Fibroblast of pulmonary artery (primary cell): ENCODE data around the gene STATH.
"Not testable (repeated sequence)": the region's sequence is repeated elsewhere in the genome, so short reads cannot be mapped to it uniquely, and the experiment has no call there.

Experiments
- DNase-seq: peaks from one replicate; pipeline ENCODE4 v3.0.0-alpha.2; 2010; ENCODE audit warnings: low read depth
- H3K4me3 ChIP-seq: replicated peaks from 2 replicates; pipeline ENCODE4 v1.5.1; 2011; ENCODE audit warnings: low read depth, mild to moderate bottlenecking, control low read depth, low read length, moderate library complexity
- TF ChIP-seq, protein P1 (sequence below): IDR thresholded peaks from 2 replicates; pipeline ENCODE4 v1.5.1; 2011; ENCODE audit warnings: mild to moderate bottlenecking, control low read depth, low read length, inconsistent platforms; ENCODE audit errors: missing control alignments

Gene STATH

DNA sequence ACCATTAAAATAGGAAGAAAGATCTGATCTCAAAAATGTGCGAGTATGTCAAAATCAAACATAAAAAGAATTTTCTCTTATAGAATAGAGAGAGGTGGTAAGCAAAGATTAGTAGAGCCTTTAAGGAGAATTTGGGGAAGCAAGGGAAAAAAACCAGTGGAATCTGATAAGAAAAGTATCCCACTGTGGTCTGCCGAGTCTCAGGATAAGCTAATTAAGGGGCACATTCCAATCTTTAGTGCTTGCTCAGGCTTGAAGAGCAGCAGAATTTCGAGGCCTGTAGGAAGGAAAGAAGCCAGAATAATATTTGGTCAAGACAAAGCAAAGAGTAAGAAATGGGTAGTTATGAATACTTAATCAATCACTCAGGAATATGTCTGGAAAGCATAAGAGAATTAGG lies 13.0 kb downstream of the STATH start:
- TF ChIP-seq, protein P1, sequence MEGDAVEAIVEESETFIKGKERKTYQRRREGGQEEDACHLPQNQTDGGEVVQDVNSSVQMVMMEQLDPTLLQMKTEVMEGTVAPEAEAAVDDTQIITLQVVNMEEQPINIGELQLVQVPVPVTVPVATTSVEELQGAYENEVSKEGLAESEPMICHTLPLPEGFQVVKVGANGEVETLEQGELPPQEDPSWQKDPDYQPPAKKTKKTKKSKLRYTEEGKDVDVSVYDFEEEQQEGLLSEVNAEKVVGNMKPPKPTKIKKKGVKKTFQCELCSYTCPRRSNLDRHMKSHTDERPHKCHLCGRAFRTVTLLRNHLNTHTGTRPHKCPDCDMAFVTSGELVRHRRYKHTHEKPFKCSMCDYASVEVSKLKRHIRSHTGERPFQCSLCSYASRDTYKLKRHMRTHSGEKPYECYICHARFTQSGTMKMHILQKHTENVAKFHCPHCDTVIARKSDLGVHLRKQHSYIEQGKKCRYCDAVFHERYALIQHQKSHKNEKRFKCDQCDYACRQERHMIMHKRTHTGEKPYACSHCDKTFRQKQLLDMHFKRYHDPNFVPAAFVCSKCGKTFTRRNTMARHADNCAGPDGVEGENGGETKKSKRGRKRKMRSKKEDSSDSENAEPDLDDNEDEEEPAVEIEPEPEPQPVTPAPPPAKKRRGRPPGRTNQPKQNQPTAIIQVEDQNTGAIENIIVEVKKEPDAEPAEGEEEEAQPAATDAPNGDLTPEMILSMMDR: no peak
- DNase-seq: no peak
- H3K4me3 ChIP-seq: no peak overlapping the region

DNA sequence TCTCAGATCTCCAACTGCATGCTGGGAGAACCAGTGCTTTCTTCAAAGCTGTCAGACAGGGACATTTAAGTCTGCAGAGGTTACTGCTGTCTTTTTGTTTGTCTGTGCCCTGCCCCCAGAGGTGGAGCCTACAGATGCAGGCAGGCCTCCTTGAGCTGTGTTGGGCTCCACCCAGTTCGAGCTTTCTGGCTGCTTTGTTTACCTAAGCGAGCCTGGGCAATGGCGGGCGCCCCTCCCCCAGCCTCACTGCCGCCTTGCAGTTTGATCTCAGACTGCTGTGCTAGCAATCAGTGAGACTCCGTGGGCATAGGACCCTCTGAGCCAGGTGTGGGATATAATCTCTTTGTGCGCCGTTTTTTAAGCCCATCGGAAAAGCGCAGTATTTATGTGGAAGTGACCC lies 23.2 kb downstream of the STATH start:
- not testable (repeated sequence) for H3K4me3 ChIP-seq, DNase-seq

DNA sequence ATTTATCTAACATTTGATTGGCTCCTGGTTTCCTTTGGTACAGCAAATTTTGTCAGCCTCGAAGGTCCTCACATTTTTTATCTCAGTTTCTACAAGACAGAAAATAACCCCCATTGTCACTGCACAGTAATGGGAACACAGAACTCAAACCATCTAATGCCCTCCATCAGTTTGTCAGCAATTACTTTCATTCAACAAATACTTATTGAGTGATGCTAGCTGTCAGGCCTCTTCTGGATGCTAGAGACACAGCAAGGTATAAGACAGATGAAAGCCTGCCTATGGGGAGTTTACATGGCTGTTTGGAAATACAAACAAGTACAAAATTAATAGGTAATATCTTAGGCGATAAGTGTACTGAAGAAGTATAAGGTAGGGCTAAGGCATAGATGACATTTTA lies 27.5 kb downstream of the STATH start:
- H3K4me3 ChIP-seq: no peak overlapping the region

DNA sequence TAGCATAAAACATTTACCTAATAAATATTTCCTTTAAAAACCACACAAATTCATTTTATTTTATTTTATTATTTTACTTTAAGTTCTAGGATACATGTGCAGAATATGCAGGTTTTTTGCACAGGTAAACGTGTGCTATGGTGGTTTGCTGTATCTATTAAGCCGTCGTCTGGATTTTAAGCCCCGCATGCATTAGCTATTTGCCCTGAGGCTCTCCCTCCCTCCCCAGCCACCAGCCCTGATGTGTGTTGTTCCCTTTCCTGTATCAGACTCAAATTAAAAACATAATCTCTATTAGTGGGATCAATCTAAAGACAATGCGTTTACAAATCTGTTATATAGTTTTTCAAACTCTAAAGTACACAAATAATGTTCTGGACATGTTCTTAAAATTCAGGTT lies 31.2 kb downstream of the STATH start:
- TF ChIP-seq, protein P1: no peak

More for the DNA sequence above, 27.5 kb downstream of the STATH start:
- TF ChIP-seq, protein P1: no peak
- DNase-seq: no peak

DNA sequence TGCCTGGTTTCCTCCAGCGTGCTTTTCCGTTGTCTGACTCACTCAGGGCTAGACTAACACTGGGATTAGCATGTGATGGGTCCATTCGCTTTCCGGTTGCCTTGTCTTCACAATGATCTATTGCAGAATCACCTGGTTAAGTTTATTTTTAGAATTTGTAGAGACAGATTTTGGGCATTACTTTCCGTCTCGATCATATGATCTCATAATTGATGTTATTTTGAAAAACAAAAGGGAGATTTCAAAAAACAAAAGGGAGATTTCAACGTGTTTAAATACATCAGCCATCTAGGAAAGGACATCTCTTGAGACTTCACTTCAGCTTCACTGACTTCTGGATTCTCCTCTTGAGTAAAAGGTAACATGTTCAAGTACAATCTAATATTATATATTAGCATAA lies 32.4 kb downstream of the STATH start, which contains the start of gene HTN3:
TSS of gene HTN3 (plus strand) at position 301 of the 400 bp plus-strand sequence. CDS start 2,282 bp downstream, outside the sequence.
- not testable (repeated sequence) for DNase-seq, H3K4me3 ChIP-seq

More for the DNA sequence above, 31.2 kb downstream of the STATH start:
- no peak overlapping the region for H3K4me3 ChIP-seq
- DNase-seq: no peak

DNA sequence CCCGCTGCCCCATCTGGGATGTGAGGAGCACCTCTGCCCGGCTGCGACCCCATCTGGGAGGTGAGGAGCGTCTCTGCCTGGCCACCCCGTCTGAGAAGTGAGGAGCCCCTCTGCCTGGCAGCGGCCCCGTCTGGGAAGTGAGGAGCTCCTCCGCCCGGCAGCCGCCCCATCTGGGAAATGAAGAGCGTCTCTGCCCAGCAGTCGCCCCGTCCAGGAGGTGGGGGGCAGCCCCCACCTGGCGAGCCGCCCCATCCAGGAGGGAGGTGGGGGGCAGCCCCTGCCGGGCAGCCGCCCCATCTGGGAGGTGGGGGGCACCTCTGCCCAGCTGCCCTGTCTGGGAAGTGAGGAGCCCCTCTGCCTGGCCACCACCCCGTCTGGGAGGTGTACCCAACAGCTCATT lies 41.8 kb downstream of the STATH start:
- DNase-seq, H3K4me3 ChIP-seq: not testable (repeated sequence)

DNA sequence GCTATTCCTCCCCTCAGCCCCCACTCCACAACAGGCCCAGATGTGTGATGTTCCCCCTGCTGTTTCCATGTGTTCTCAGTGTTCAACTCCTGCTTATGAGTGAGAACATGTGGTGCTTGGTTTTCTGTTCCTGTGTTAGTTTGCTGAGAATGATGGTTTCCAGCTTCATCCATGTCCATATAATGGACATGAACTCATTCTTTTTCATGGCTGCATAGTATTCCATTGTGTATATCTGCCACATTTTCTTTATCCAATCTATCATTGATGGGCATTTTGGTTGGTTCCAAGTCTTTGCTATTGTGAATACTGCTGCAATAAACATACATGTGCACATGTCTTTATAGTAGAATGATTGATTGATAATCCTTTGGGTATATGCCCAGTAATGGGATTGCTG lies 44.2 kb downstream of the STATH start:
- not testable (repeated sequence) for DNase-seq, H3K4me3 ChIP-seq

DNA sequence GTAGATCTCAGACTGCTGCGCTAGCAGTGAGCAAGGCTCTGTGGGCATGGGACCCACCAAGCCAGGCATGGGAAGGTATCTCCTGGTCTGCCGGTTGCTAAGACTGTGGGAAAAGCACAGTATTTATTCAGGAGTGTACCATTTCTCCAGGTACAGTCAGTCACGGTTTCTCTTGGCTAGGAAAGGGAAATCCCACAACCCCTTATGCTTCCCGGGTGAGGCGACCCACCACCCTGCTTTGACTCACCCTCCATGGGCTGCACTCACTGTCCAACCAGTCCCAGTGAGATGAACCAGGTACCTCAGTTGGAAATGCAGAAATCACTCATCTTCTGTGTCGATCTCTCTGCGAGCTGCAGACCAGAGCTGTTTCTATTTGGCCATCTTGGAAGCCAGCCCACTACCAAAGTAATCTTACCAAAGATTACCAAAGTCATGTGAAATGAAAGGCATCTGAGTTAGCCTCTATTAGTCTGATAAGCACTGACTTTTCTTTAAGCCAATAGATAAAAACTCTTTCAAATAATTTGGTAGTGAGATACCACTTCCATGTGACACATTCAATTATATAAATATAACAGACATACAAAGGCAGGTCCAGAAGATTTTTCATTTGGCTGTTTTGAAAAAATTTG lies 46.0 kb downstream of the STATH start:
- H3K4me3 ChIP-seq: no peak overlapping the region
- no peak for DNase-seq
- TF ChIP-seq, protein P1: no peak

DNA sequence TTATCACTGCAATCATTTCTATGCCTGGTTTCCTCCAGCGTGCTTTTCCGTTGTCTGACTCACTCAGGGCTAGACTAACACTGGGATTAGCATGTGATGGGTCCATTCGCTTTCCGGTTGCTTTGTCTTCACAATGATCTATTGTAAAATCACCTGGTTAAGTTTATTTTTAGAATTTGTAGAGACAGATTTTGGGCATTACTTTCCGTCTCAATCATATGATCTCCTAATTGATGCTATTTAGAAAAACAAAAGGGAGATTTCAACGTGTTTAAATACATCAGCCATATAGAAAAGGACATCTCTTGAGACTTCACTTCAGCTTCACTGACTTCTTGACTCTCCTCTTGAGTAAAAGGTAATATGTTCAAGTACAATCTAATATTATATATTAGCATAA lies 54.4 kb downstream of the STATH start, which contains the start of gene HTN1:
TSS of gene HTN1 (plus strand) at position 301 of the 400 bp plus-strand sequence. CDS start 2,639 bp downstream, outside the sequence.
- not testable (repeated sequence) for H3K4me3 ChIP-seq, DNase-seq
